K562 (cell line): Measurements from ENCODE around the gene NLGN4X.

Source experiments
- CTCF ChIP-seq, 3 experiments: IDR thresholded peaks in 2 of 3; conservative IDR thresholded peaks in 1 of 3; 2 replicates each; pipeline ENCODE4 v1.5.1; 2011 to 2012; ENCODE audit warnings: low read length in 3 of 3, mild to moderate bottlenecking in 3 of 3, control low read depth in 2 of 3, improper control_type of control experiment in 1 of 3, inconsistent platforms in 1 of 3, low read depth in 1 of 3, mixed read lengths in 1 of 3, moderate library complexity in 1 of 3; ENCODE audit not compliant: insufficient read depth in 2 of 3
- EP300 ChIP-seq: IDR thresholded peaks from 2 replicates; pipeline ENCODE4 v1.6.1; 2012; ENCODE audit warnings: low read length, improper control_type of control experiment
- FOXJ3 ChIP-seq: sonication (generic); formaldehyde crosslinking; IDR thresholded peaks from 2 replicates; pipeline ENCODE4 v1.4.0; 2020; ENCODE audit warnings: mild to moderate bottlenecking, missing genetic modification reagents
- FUS ChIP-seq: fragments of 200-400 bp; formaldehyde crosslinking; optimal IDR thresholded peaks from 2 replicates; pipeline ENCODE3; 2017; ENCODE audit warnings: low read depth, low read length
- JUND ChIP-seq, 2 experiments: IDR thresholded peaks; 2 replicates in 1 of 2; 3 replicates in 1 of 2; pipeline ENCODE4 v1.6.1; 2011; ENCODE audit warnings: borderline replicate concordance in 2 of 2, low read depth in 2 of 2, low read length in 2 of 2, improper control_type of control experiment in 1 of 2, missing biosample characterization in 1 of 2, missing genetic modification characterization in 1 of 2, missing genetic modification reagents in 1 of 2
- KDM4B ChIP-seq, 2 experiments: fragments of 450-650 bp in 1 of 2; sonication (generic) in 1 of 2; IDR thresholded peaks; 2 replicates each; pipeline ENCODE4 v1.6.1; 2016 to 2017; ENCODE audit warnings: borderline replicate concordance in 2 of 2, antibody characterized with exemption in 1 of 2, low read depth in 1 of 2, mild to moderate bottlenecking in 1 of 2
- REST ChIP-seq, 2 experiments: fragments of 450-650 bp; formaldehyde crosslinking in 1 of 2; IDR thresholded peaks; 2 replicates each; pipeline versions ENCODE4 v1.4.0 to v1.6.1; 2014 to 2020; ENCODE audit warnings: mild to moderate bottlenecking in 2 of 2, borderline replicate concordance in 1 of 2, low read depth in 1 of 2
- RFX7 ChIP-seq: fragments of 250-450 bp; sonication (Bioruptor Pico); IDR thresholded peaks from 2 replicates; pipeline ENCODE4 v1.5.1; 2021; ENCODE audit warnings: mild to moderate bottlenecking
- SP1 ChIP-seq: sonication (generic); formaldehyde crosslinking; IDR thresholded peaks from 2 replicates; pipeline ENCODE4 v1.8.1; 2022; ENCODE audit warnings: mild to moderate bottlenecking, missing genetic modification reagents
- TEAD1 ChIP-seq, 2 experiments: fragments of 450-650 bp in 1 of 2; sonication (generic) in 1 of 2; formaldehyde crosslinking; IDR thresholded peaks; 2 replicates each; pipeline versions ENCODE4 v1.4.0 to v1.8.0; 2020 to 2022; ENCODE audit warnings: mild to moderate bottlenecking in 2 of 2, missing genetic modification reagents in 1 of 2
- ZNF41 ChIP-seq: fragments of 250-450 bp; sonication (Bioruptor Pico); conservative IDR thresholded peaks from 2 replicates; pipeline ENCODE4 v1.4.0; 2020; ENCODE audit warnings: mild to moderate bottlenecking
- ZNF644 ChIP-seq: fragments of 200-800 bp; sonication (Bioruptor generic); IDR thresholded peaks from 2 replicates; pipeline ENCODE4 v1.6.1; 2016; ENCODE audit warnings: low read depth, missing genetic modification characterization, missing compliant biosample characterization
- ZNF766 ChIP-seq: fragments of 200-800 bp; sonication (Bioruptor generic); conservative IDR thresholded peaks from 2 replicates; pipeline ENCODE4 v1.6.1; 2016; ENCODE audit warnings: missing genetic modification characterization, missing compliant biosample characterization
- TF ChIP-seq, protein P1 (sequence below): fragments of 450-650 bp; formaldehyde crosslinking; IDR thresholded peaks from 2 replicates; pipeline ENCODE4 v1.4.0; 2020; ENCODE audit warnings: mild to moderate bottlenecking, moderate library complexity

DNA sequence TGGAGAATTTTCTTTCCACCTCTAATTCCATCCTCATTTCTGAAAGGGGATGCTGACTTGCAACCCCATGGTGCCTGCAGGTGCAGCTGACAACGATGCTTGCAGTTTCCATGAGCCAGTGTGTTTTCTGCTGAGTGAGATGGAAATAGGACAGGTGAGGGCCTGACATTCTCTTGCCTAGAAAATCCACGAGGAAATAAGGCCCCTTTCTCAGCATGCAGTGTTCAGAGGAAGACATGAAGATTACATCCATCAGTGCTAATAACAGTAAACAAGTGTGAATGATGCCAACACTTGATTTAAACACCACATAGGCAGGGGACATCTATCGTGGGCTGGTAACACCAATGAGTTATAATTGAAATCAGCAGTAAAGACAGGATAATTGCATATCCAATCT lies 237.3 kb downstream of the NLGN4X start:
- TF ChIP-seq REST (IDR thresholded peaks at IDR 0.05; ENCODE audit: borderline replicate concordance) (no peak), REST (CRISPR knock-in tag; IDR thresholded peaks at IDR 0.05; ENCODE audit: low read depth) (no peak), TEAD1 (CRISPR knock-in tag; IDR thresholded peaks at IDR 0.05) (no peak), KDM4B (IDR thresholded peaks at IDR 0.05; ENCODE audit: borderline replicate concordance in 2 of 2, low read depth in 1 of 2) (no peak), EP300 (no peak), SP1 (no peak), ZNF41 (no peak), ZNF644 (tag) (no peak), FUS (no peak), ZNF766 (CRISPR knock-in tag) (no peak), RFX7 (no peak), JUND (IDR thresholded peaks at IDR 0.05; ENCODE audit: borderline replicate concordance, low read depth, low read length) (no peak), JUND (tag; IDR thresholded peaks at IDR 0.05; ENCODE audit: borderline replicate concordance, low read depth, low read length) (no peak), CTCF (IDR thresholded peaks at IDR 0.05 in 2 of 3, conservative IDR thresholded peaks at IDR 0.05 in 1 of 3; ENCODE audit: insufficient read depth in 2 of 3, low read depth in 1 of 3, low read length in 3 of 3) (no peak), FOXJ3 (no peak)
- TF ChIP-seq, protein P1, sequence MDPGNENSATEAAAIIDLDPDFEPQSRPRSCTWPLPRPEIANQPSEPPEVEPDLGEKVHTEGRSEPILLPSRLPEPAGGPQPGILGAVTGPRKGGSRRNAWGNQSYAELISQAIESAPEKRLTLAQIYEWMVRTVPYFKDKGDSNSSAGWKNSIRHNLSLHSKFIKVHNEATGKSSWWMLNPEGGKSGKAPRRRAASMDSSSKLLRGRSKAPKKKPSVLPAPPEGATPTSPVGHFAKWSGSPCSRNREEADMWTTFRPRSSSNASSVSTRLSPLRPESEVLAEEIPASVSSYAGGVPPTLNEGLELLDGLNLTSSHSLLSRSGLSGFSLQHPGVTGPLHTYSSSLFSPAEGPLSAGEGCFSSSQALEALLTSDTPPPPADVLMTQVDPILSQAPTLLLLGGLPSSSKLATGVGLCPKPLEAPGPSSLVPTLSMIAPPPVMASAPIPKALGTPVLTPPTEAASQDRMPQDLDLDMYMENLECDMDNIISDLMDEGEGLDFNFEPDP (CRISPR knock-in tag), result no peak
